Effector memory CD4-positive, alpha-beta T cell (primary cell): ENCODE measurements around the gene IRAK1.
"Not testable (repeated sequence)": the region's sequence is repeated elsewhere in the genome, so short reads cannot be mapped to it uniquely, and the experiment has no call there.

Source experiments
- DNase-seq, 3 donors: peaks; one replicate each; pipeline ENCODE4 v3.0.0-alpha.2; 2020
- H3K27ac ChIP-seq: 2 replicates; pipeline ENCODE4 v1.7.0; 2013; ENCODE audit warnings: mild to moderate bottlenecking, low read length, moderate library complexity; ENCODE audit not compliant: insufficient read depth, poor library complexity, severe bottlenecking
- H3K27me3 ChIP-seq: replicated peaks from 2 replicates; pipeline ENCODE4 v1.7.0; 2013; ENCODE audit warnings: mild to moderate bottlenecking, low read length; ENCODE audit not compliant: insufficient read depth, control insufficient read depth, poor library complexity, severe bottlenecking
- H3K36me3 ChIP-seq: 2 replicates; pipeline ENCODE4 v1.7.0; 2013; ENCODE audit warnings: mild to moderate bottlenecking, low read length, moderate library complexity; ENCODE audit not compliant: control insufficient read depth, insufficient read depth
- H3K4me1 ChIP-seq: 2 replicates; pipeline ENCODE4 v1.7.0; 2013; ENCODE audit warnings: low read length, mild to moderate bottlenecking; ENCODE audit not compliant: control insufficient read depth, insufficient read depth, poor library complexity, severe bottlenecking
- H3K4me3 ChIP-seq: 2 replicates; pipeline ENCODE4 v1.7.0; 2013; ENCODE audit warnings: low read length, low read depth, mild to moderate bottlenecking; ENCODE audit not compliant: insufficient read depth, poor library complexity, severe bottlenecking
- H3K9me3 ChIP-seq: 2 replicates; pipeline ENCODE4 v1.7.0; 2013; ENCODE audit warnings: mild to moderate bottlenecking, low read length, moderate library complexity; ENCODE audit not compliant: control insufficient read depth

Gene IRAK1

DNA sequence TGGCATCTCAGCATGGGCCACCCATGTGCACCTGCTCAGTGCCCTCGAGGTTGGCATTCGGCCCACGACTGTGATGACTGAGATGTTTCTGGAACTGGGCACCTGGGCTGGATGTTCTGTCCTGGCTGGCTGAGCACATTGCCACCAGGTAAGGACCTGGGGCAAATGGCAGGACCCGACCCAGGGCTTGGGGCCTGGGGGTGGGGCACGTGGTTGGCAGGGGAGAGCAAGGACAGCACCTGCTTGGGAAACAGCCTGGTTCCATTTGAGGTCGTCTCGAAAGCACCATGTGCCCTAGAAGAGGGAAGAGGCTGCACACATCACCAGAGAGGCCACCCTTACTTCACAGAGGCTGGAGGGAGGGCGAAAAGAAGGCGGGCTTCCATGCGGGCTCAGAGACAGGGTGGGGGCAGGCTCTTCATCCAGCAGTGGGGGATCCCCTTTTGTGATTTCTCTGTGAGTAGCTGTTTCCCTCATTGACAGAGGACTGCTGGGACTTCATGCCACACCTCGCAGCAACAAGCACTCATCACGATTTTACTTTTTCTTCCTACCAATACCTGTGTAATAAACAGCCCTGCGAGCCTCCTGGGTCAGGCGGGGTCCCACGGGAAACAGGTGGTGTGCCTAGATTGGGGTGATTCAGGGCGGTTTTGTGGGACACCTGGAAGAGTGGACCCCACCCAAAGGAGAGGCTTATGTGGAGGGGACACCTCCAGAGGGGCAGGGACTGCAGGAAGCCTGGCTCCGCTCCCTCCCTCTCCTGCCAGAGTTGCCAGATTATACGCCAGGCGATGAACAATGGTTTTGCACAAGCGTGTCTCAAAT lies 35.1 kb downstream of the IRAK1 start:
- H3K27me3 ChIP-seq: peaks cover 4% of the 10 kb centered on the region
- peak overlapping the region; percentile 79 for H3K27ac ChIP-seq
- H3K4me1 ChIP-seq: peaks cover 43% of the 10 kb centered on the region
- DNase-seq: peak in 1 of 3 donors; percentile 9
- no peaks in the 10 kb centered on the region for H3K36me3 ChIP-seq
- no peaks in the 10 kb centered on the region for H3K9me3 ChIP-seq
- H3K4me3 ChIP-seq: peak overlapping the region; percentile 29

- Histone ChIP-seq H3K4me1 (peaks cover 43% of the 10 kb centered on the region), H3K27ac (peak overlapping the region; percentile 69), H3K36me3 (no peaks in the 10 kb centered on the region)
These were observed 36.3 kb downstream of the IRAK1 start for GRCh38 chrX:153983321-153983801.

GRCh38 chrX:153981771-153982533 lies 37.8 kb downstream of the IRAK1 start:
- peak; percentile 47 to 56 (median 54) for DNase-seq
- Histone ChIP-seq H3K27me3 (peaks cover 4% of the 10 kb centered on the region), H3K4me1 (peaks cover 43% of the 10 kb centered on the region), H3K9me3 (no peaks in the 10 kb centered on the region), H3K4me3 (no peak overlapping the region), H3K27ac (peak overlapping the region; percentile 69), H3K36me3 (no peaks in the 10 kb centered on the region)

More at GRCh38 chrX:153983321-153983801, 36.3 kb downstream of the IRAK1 start:
- DNase-seq: no peak
- H3K27me3 ChIP-seq: peaks cover 4% of the 10 kb centered on the region
- no peaks in the 10 kb centered on the region for H3K9me3 ChIP-seq
- H3K4me3 ChIP-seq: no peak overlapping the region

GRCh38 chrX:153981231-153981630 lies 38.5 kb downstream of the IRAK1 start:
- Histone ChIP-seq H3K27ac (peak overlapping the region; percentile 69), H3K4me3 (no peak overlapping the region), H3K36me3 (no peaks in the 10 kb centered on the region), H3K4me1 (peaks cover 43% of the 10 kb centered on the region), H3K9me3 (no peaks in the 10 kb centered on the region), H3K27me3 (peaks cover 4% of the 10 kb centered on the region)
- DNase-seq: no peak

DNA sequence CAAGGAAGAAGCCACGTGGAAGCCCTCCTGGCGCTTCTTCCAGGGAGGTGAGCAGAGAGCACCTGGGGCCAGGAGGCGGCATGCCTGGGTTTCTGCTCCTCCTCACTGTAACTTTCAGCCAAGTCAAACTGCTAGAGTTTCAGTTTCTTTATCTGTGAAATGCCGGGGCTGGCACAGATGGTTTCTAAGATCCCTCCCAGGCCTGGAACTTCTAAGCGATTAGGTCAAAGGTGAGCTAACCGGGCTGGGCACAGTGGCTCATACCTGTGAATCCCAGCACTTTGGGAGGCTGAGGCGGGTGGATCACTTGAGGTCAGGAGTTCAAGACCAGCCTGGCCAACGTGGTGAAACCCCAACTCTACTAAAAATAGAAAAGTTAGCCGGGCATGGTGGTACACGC lies 39.3 kb downstream of the IRAK1 start:
- not testable (repeated sequence) for H3K27me3 ChIP-seq, H3K36me3 ChIP-seq, H3K4me3 ChIP-seq, H3K9me3 ChIP-seq, DNase-seq
- peaks cover 42% of the 10 kb centered on the region for H3K4me1 ChIP-seq
- peak overlapping the region; percentile 69 for H3K27ac ChIP-seq

GRCh38 chrX:153974726-153975286 lies 44.9 kb downstream of the IRAK1 start:
- Histone ChIP-seq H3K4me1 (peaks cover 14% of the 10 kb centered on the region), H3K27ac (peak overlapping the region; percentile 44), H3K9me3 (no peaks in the 10 kb centered on the region), H3K4me3 (no peak overlapping the region), H3K36me3 (no peaks in the 10 kb centered on the region), H3K27me3 (no peaks in the 10 kb centered on the region)
- no peak for DNase-seq

GRCh38 chrX:153974003-153974725 lies 45.5 kb downstream of the IRAK1 start:
- Histone ChIP-seq H3K4me3 (no peak overlapping the region), H3K36me3 (no peaks in the 10 kb centered on the region), H3K27ac (peak overlapping the region; percentile 94), H3K9me3 (no peaks in the 10 kb centered on the region), H3K4me1 (peaks cover 16% of the 10 kb centered on the region), H3K27me3 (no peaks in the 10 kb centered on the region)
- DNase-seq: no peak

GRCh38 chrX:153973127-153974002 lies 46.3 kb downstream of the IRAK1 start:
- DNase-seq: no peak
- peak overlapping the region; percentile 94 for H3K27ac ChIP-seq
- no peaks in the 10 kb centered on the region for H3K9me3 ChIP-seq
- no peaks in the 10 kb centered on the region for H3K36me3 ChIP-seq
- H3K4me3 ChIP-seq: peak overlapping the region; percentile 45
- peaks cover 18% of the 10 kb centered on the region for H3K4me1 ChIP-seq
- no peaks in the 10 kb centered on the region for H3K27me3 ChIP-seq
